IPS DF 4.7 (cell line): ENCODE data around the gene SPHK1.
A peak's percentile ranks its signal among the peaks of the same experiment; 100 is the strongest.
"Not testable (repeated sequence)": the region's sequence is repeated elsewhere in the genome, so short reads cannot be mapped to it uniquely, and the experiment has no call there.

Experiments
- DNase-seq: peaks from one replicate; pipeline ENCODE4 v3.0.0-alpha.2; 2013; ENCODE audit warnings: low spot score; ENCODE audit errors: extremely low read depth

The SPHK1 gene

GRCh38 chr17:76384222-76384986 is at the start of gene SPHK1:
Gene SPHK1 (plus strand): TSS chr17:76384609. CDS start chr17:76385645, 1,036 bp downstream.
- no peak for DNase-seq

DNA sequence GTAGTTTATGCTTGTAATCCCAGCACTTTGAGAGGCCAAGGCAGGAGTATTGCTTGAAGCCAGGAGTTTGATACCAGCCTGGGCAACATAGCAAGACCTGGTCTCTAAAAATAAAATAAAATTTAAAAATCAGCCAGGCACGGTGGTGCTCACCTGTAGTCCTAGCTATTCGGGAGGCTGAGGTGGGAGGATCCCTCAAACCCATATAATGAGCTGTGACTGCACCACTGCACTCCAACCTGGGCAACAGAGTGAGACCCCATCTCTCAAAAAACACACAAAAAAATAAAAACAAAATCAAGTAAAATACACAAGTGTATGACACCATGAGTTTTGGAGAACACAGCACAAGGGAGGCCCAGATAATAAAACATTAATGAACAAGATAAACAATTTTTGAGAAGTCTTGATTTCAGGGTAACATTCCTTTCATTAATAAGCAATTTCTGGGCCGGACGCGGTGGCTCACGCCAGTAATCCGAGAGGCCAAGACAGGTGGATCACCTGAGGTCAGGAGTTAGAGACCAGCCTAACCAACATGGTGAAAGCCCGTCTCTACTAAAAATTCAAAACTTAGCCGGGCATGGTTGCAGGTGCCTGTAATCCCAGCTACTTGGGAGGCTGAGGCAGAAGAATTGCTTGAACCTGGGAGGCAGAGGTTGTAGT is 48.6 kb upstream of the SPHK1 start:
- no peak for DNase-seq

GRCh38 chr17:76336756-76337412 is 47.5 kb upstream of the SPHK1 start:
- no peak for DNase-seq

- DNase-seq, result no peak
Observed at GRCh38 chr17:76337413-76337777, 47.0 kb upstream of the SPHK1 start.

DNA sequence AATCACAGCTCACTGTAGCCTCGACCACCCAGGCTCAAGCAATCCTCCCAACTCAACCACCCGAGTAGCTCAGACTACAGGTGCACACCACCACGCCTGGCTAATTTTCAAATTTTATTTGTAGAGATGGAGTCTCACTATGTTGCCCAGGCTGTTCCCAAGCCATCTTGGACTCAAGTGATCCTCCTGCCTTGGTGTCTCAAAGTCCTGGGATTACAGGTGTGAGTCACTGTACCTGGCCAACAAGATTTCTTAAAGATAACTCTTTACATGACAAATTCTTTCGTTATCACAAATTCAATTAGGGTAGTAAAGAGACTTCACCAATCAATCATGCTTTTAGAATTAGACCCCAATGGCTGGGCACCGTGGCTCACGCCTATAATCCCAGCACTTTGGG is 43.1 kb upstream of the SPHK1 start:
- DNase-seq, result no peak

- DNase-seq, result no peak
Observed at GRCh38 chr17:76343106-76343505, 41.3 kb upstream of the SPHK1 start.

- DNase-seq, result no peak
Observed at GRCh38 chr17:76345377-76345974, 38.9 kb upstream of the SPHK1 start.

DNA sequence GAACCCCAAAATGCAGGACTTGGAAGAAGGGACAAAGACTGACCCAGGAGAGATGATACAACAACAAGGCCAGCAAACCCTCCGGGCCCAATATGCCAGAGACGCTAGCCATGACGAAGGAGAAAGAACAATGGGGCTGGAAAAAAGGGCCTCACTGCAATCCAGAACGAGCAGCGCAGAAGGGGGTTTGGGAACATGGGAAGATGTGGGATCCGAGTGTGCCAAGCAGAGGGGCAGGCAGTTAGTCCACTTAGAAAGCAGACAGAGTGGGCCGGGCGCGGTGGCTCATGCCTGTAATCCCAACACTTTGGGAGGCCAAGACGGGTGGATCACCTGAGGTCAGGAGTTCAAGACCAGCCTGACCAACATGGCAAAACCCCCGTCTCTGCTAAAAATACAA is 37.5 kb upstream of the SPHK1 start:
- DNase-seq, result not testable (repeated sequence)

- DNase-seq, result no peak
Observed at GRCh38 chr17:76350463-76350862, 33.9 kb upstream of the SPHK1 start.

DNA sequence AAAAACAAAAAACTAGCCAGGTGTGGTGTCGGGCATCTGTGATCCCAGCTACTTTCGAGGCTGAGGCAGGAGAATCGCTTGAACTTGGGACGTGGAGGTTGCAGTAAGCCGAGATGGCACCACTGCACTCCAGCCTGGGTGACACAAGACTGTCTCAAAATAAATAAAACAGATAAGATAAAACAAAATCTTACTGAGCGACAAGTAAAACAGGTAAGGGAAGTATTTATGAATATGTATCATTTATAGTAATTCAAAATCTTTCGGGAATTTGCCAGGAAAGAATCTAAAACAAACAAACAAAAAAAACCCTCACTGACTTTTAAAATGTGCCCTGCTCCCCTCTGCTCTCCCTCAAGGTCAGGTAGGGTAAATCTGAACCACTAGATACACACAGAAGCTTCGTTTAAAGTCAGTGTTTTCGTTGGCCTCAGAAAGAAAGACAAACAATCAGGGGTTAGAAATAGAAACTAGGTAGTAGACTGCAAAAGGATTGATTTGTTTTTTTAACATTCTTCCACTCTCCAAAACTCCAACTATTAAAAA is 32.8 kb upstream of the SPHK1 start:
- DNase-seq, result no peak

GRCh38 chr17:76353004-76353598 is 31.3 kb upstream of the SPHK1 start:
- no peak for DNase-seq

DNA sequence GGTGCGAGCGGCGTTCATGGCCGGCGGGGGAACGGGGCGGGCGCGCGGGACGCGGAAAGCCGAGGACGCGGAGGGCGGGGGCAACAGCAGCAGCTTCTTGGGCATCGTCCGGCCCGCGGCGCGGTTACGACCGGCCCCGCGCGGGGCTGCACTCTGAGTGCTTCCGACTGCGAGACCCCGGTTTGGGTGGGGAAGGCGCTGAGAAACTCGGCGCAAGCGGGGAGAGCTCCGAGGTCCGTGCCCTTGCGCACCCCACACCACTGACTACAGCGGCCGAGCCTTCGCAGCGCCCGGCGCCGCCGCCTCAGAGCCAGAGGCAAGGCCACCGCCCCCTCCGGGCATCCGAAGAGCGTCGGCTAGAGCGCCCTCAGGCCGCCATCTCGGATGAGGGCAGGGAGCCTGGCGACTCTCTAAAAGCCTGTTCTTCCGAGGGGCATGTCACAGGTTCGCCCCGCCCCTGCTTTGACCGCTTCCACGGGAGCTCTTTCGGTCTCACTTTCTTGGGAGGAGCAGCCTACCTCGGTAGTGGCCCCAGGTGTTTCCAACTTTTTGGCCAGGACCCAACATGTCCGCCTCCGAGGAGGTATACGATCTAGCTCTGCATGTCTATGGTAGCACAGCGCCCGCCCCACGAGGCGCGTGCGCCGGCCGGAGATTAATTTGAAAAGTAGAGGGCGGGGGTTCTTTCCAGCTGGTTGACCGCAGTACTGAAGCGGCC is 30.7 kb upstream of the SPHK1 start, which contains the start of gene PRPSAP1:
TSS of gene PRPSAP1 (minus strand) at position 318 of the 718 bp plus-strand sequence. CDS start at position 105, 213 bp downstream.
- peak; percentile 72 for DNase-seq

DNA sequence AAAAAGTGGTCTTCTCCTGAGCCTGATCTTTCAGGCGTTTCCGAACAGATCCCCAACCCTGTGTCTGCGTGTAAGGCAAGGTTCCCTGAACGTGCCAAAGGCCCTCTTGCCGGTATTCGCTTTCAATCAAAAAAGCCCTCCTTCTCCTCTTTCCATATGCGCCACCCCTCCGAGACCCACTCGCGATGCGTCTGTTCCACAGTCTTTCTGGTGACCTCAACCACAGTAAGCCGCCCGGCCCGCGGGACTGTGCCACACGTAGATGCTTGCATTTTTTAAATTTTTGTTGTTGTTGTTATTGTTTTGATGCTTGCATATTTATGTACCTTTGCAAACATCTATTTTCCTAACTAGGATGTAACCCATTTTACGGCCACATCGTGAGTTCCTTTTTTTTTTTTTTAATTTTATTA is 30.1 kb upstream of the SPHK1 start:
- no peak for DNase-seq

DNA sequence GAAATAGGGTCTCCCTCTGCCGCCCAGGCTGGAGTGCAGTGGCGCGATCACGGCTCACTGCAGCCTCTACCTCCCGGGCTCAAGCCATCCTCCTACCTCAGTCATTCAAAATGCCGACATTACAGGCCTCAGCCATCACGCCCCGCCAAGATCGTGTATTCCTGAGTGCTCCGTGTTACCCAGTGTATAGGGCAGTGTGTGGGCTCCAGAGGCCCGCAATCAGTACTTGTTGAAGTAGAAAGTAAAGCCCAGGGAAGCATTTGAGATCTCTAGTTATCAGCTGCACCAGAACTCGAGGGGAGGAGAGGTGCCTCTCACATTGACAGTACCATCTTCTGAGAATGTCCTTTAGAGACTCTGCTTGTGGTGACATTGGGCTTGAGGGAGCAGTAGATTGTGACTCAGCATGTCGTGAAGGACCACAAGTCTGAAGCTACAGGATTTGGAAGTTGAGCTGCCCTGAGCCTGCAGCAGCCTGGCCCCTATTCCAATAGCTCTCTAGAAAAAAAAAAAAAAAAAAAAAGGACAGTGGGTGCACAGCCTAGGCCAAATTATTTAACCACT is 29.6 kb upstream of the SPHK1 start:
- DNase-seq, result no peak

DNA sequence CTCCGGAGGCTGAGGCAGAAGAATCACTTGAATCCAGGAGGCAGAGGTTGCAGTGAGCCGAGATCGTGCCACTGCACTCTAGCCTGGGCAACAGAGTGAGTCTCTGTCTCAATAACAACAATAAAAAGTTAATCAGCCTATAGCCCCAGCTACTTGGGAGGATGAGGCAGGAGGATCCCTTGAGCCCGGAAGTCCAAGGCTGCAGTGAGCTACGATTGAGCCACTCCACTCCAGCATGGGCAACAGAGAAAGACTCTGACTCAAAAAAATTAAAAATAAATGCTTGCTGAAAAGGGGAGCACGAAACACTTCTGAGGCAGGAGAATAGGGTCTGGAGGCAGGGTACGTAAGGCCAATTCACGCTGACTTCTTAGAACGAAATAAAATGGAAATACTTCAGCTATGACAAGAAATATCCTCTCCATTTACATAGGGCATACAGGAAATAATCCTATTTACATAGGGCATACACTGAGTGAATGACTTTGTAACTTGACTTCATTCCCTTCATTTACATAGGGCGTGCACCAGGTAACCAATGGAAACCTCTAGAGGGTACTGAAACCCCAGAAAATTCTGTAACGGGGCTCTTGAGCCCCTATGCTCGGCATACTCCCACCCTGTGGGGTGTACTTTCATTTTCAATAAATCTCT is 27.5 kb upstream of the SPHK1 start:
- no peak for DNase-seq

DNA sequence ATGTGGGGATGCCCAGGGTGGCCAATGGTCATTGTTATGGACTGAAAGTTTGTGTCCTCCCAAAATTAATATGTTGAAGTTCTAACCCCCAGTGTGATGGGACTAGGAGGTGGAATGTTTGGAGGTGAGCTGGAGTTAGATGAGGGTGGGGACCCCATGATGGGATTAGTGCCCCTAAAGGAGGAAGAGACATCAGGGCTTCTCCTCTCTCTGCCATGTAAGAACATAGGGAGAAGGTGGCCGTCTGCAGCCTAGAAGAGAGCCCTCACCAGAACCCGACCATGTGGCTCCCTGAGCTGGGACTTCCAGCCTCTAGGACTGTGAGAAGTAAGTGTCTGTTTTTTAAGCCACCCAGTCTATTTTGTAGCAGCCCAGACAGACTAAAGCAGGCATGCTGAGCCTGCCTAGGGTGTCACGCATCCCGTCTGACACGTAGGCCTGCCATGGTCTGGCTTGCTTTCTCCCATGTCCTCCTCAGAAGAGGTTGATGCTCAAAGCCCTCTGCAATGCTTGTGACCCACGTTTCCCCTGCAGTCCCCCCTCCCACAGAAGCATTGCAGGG is 26.7 kb upstream of the SPHK1 start:
- no peak for DNase-seq

GRCh38 chr17:76359375-76359774 is 25.0 kb upstream of the SPHK1 start:
- no peak for DNase-seq

DNA sequence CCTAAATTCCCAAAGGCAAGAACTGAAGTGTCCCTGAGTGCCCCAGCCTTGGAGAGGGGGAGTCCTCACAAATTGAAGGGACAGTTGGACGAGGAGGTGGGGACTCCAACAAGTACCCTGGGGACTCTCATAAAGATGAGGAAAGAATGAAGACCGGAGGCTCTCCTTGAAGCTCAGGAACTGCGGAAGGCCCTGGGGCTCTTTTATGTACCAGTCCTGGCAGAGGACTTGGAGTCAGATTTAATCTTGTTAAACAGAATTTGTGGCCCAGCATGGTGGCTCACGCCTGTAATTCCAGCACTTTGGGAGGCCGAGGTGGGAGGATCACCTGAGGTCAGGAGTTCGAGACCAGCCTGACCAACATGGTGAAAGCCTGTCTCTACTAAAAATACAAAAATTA is 24.6 kb upstream of the SPHK1 start:
- DNase-seq, result not testable (repeated sequence)

DNA sequence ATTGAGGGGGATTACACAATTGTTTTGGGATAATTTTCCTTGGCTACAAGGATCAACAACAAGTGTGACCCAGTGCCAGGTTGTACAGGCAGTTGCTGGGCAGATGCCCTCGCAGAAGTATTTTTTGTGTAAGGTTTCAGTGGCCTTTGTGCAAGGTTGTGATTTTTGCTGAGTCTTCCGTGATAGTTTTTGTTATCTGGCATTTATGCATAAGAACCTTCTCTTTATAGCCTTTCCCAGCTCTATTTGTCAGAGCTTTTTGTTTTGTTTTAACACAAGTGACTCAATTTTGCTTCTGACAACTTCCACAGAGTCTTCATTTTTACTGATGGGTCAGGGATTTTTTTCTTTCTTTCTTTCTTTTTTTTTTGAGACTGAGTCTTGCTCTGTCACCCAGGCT is 23.9 kb upstream of the SPHK1 start:
- no peak for DNase-seq
